K562 (cell line): ENCODE results near the gene KCNJ11. TPM values are rescaled to one million over a fixed set of nuclear protein-coding genes. Genes with fewer than 3 reads are reported as not detected.

Experiments
- ATAC-seq: fragments of 200-7000 bp; cut with Tn5 transposase; 3 replicates; pipeline ENCODE4 v1.9.1; 2020; ENCODE audit warnings: moderate library complexity
- BruUV-seq: library from RNA; stranded (reverse); fragments of 400-500 nt; replicated peaks from 2 replicates; lab custom pipeline; 2021; lab: Mats Ljungman, UMichigan
- CTCF ChIA-PET: fragments of 300-600 bp; formaldehyde crosslinking; extraction: SDS; loops from one replicate; lab custom pipeline; 2021; ENCODE audit warnings: low intra/inter-chr PET ratio; lab: Yijun Ruan, JAX
- POLR2A ChIA-PET: fragments of 300-600, 350-650 bp; sonication (Branson Sonifier 250); formaldehyde crosslinking; extraction: SDS; loops from one replicate; lab custom pipeline; 2021; ENCODE audit warnings: antibody characterized with exemption, inconsistent platforms; lab: Yijun Ruan, JAX
- DNase-seq, 4 experiments: peaks; one replicate each; pipeline versions ENCODE4 v3.0.0 to v3.0.0-alpha.2; 2011 to 2018; ENCODE audit warnings: low spot score in 3 of 4, mixed read lengths in 3 of 4; ENCODE audit errors: extremely low read depth in 1 of 4
- FAIRE-seq: peaks from 2 replicates; lab custom pipeline; 2011; peaks lifted over from hg19 to GRCh38; lab: Jason Lieb, UNC
- H2AFZ ChIP-seq: 2 replicates; pipeline ENCODE4 v1.6.0; 2011; ENCODE audit warnings: low read depth, low read length, control low read depth, inconsistent platforms
- H3K27ac ChIP-seq: fragments of 200-600 bp; 3 replicates; pipeline ENCODE4 v1.8.0; 2011; ENCODE audit warnings: low read depth, mild to moderate bottlenecking, control low read depth, inconsistent platforms, low read length, moderate library complexity, mixed read lengths; ENCODE audit errors: extremely low read depth
- H3K27me3 ChIP-seq, 2 experiments: fragments of 300-600 bp in 1 of 2; 2 replicates in 1 of 2; 3 replicates in 1 of 2; pipeline versions ENCODE4 v1.6.0 to v1.8.0; 2011; ENCODE audit warnings: inconsistent platforms in 2 of 2, low read length in 2 of 2, mild to moderate bottlenecking in 1 of 2, mixed read lengths in 1 of 2, moderate library complexity in 1 of 2; ENCODE audit not compliant: control insufficient read depth in 2 of 2, insufficient read depth in 2 of 2
- H3K36me3 ChIP-seq: fragments of 300-600 bp; 3 replicates; pipeline ENCODE4 v1.8.0; 2011; ENCODE audit warnings: mild to moderate bottlenecking, low read length, inconsistent platforms; ENCODE audit not compliant: control insufficient read depth, insufficient read depth
- H3K4me1 ChIP-seq, 2 experiments: fragments of 200-600 bp in 1 of 2; replicated peaks in 1 of 2; 2 replicates in 1 of 2; 3 replicates in 1 of 2; pipeline versions ENCODE4 v1.5.1 to v1.8.0; 2011; ENCODE audit warnings: inconsistent platforms in 2 of 2, low read length in 2 of 2, mild to moderate bottlenecking in 1 of 2, mixed read lengths in 1 of 2, moderate library complexity in 1 of 2; ENCODE audit not compliant: control insufficient read depth in 2 of 2, insufficient read depth in 2 of 2
- H3K4me2 ChIP-seq: 2 replicates; pipeline ENCODE4 v1.6.1; 2011; ENCODE audit warnings: low read length, control low read depth, inconsistent platforms, mixed read lengths; ENCODE audit not compliant: insufficient read depth
- H3K4me3 ChIP-seq: fragments of 200-600 bp; sonication (generic), shearing (Covaris generic); 2 replicates; pipeline ENCODE4 v1.5.1; 2016; ENCODE audit warnings: control low read depth, inconsistent platforms
- H3K79me2 ChIP-seq: fragments of 200-600 bp; 3 replicates; pipeline ENCODE4 v1.8.0; 2011; ENCODE audit warnings: low read length, inconsistent platforms; ENCODE audit not compliant: control insufficient read depth, insufficient read depth
- H3K9ac ChIP-seq, 2 experiments: 2 replicates each; pipeline versions ENCODE4 v1.6.0 to v1.6.1; 2011; ENCODE audit warnings: low read depth in 2 of 2, low read length in 2 of 2, control low read depth in 1 of 2, inconsistent platforms in 1 of 2, mild to moderate bottlenecking in 1 of 2, mixed read lengths in 1 of 2; ENCODE audit not compliant: insufficient read depth in 1 of 2
- H3K9me1 ChIP-seq: one replicate; pipeline ENCODE4 v1.6.0; 2011; ENCODE audit warnings: inconsistent platforms, mild to moderate bottlenecking, low read length, moderate library complexity; ENCODE audit not compliant: control insufficient read depth, insufficient read depth
- H3K9me3 ChIP-seq: replicated peaks from 2 replicates; pipeline ENCODE4 v1.5.1; 2011; ENCODE audit warnings: low read depth, low read length, inconsistent platforms; ENCODE audit not compliant: control insufficient read depth, insufficient read depth
- H4K20me1 ChIP-seq: replicated peaks from 2 replicates; pipeline ENCODE4 v1.6.1; 2011; ENCODE audit warnings: low read length, inconsistent platforms, mixed read lengths; ENCODE audit not compliant: control insufficient read depth, insufficient read depth
- CTBP1 ChIP-seq: fragments of 450-650 bp; IDR thresholded peaks from 2 replicates; pipeline ENCODE4 v1.6.1; 2016; ENCODE audit warnings: borderline replicate concordance
- ETS1 ChIP-seq: conservative IDR thresholded peaks from 2 replicates; pipeline ENCODE4 v1.6.1; 2011; ENCODE audit warnings: low read depth, mild to moderate bottlenecking, low read length; ENCODE audit not compliant: control insufficient read depth
- FOSL1 ChIP-seq: fragments of 200-800 bp; sonication (Bioruptor generic); conservative IDR thresholded peaks from 2 replicates; pipeline ENCODE4 v1.6.1; 2016; ENCODE audit warnings: missing genetic modification characterization, missing compliant biosample characterization
- HES1 ChIP-seq: fragments of 450-650 bp; IDR thresholded peaks from 2 replicates; pipeline ENCODE4 v1.6.1; 2016; ENCODE audit warnings: low read depth, mild to moderate bottlenecking, moderate library complexity
- ILF3 ChIP-seq: fragments of 450-650 bp; IDR thresholded peaks from 2 replicates; pipeline ENCODE4 v1.6.1; 2018; ENCODE audit warnings: antibody characterized with exemption, mild to moderate bottlenecking, moderate library complexity, borderline replicate concordance
- MTA2 ChIP-seq: fragments of 450-650 bp; IDR thresholded peaks from 2 replicates; pipeline ENCODE4 v1.6.1; 2016; ENCODE audit warnings: low read depth
- STAT5A ChIP-seq: IDR thresholded peaks from 2 replicates; pipeline ENCODE4 v1.6.1; 2012; ENCODE audit warnings: low read length, inconsistent platforms, borderline replicate concordance
- TAF1 ChIP-seq: IDR thresholded peaks from 2 replicates; pipeline ENCODE4 v1.6.1; 2011; ENCODE audit warnings: mild to moderate bottlenecking, low read length, moderate library complexity; ENCODE audit not compliant: insufficient read depth, control insufficient read depth, severe bottlenecking; ENCODE audit errors: extremely low read depth
- ZBTB43 ChIP-seq: sonication (generic); formaldehyde crosslinking; IDR thresholded peaks from 2 replicates; pipeline ENCODE4 v1.8.0; 2023; ENCODE audit warnings: mild to moderate bottlenecking, missing genetic modification reagents
- ZNF282 ChIP-seq: sonication (generic); formaldehyde crosslinking; IDR thresholded peaks from 2 replicates; pipeline ENCODE4 v1.8.1; 2023; ENCODE audit warnings: missing genetic modification reagents
- WGBS: fragments of 100-300 bp; shearing (Covaris generic); methylation state at CpG from one replicate; pipeline ENCODE4 v1.1.6; 2016; ENCODE audit warnings: low coverage, mixed read lengths; ENCODE audit not compliant: insufficient coverage; ENCODE audit errors: missing lambda C conversion rate; 5-methylcytosine and 5-hydroxymethylcytosine counted together
- in situ Hi-C: fragments of 300-500 bp; cut with MboI; formaldehyde crosslinking; loops from 4 replicates; pipeline ENCODE4 v1.15.0; 2018; ENCODE audit warnings: inconsistent platforms, mixed read lengths
- intact Hi-C: fragments of 100-400 bp; cut with micrococcal nuclease; formaldehyde crosslinking; loops from 2 replicates; pipeline ENCODE4 v1.14.2; 2022
- polyA plus RNA-seq, 8 experiments: library from polyadenylated mRNA; depleted of rRNA in 4 of 8; stranded (reverse) in 5 of 8; unstranded in 3 of 8; fragments of >200 nt; fragmentation: Nextera tagmentation in 2 of 8; fragmentation: Illumina TruSeq in 1 of 8; extraction: Ambion mirVana in 2 of 8; extraction: Trizol in 1 of 8; gene quantifications; 2 replicates each; pipeline versions ENCODE4 v1.2.1 to v1.2.3, GENCODE V29; 2011 to 2014; ENCODE audit warnings: inconsistent platforms in 1 of 8, missing spikeins in 1 of 8
- total RNA-seq, 7 experiments: library from RNA; depleted of rRNA in 6 of 7; stranded (reverse); fragments of >200 nt in 6 of 7; fragmentation: Illumina TruSeq in 2 of 7; extraction: Trizol in 2 of 7; gene quantifications; 2 replicates each; pipeline versions ENCODE4 v1.2.1 to v1.2.3, GENCODE V29; 2011 to 2021; ENCODE audit warnings: low replicate concordance in 1 of 7

The KCNJ11 gene
- total and polyA plus RNA-seq, 9 of the 15 experiments (the other 6 are each of a cell fraction or from before 2014, with no cell fraction given) = 0.54 to 3.7 (median 0.86) TPM; not detected in 2

GRCh38 chr11:17393472-17393871, 5.0 kb upstream of the KCNJ11 start:
- H3K4me2 ChIP-seq = no peak overlapping the region
- TF ChIP-seq ZNF282 = no peak
- no peak for TF ChIP-seq ETS1
- TF ChIP-seq CTBP1 = no peak
- TF ChIP-seq ZBTB43 (CRISPR knock-in tag) = no peak
- no peak for TF ChIP-seq MTA2
- TF ChIP-seq TAF1 = no peak
- no peak for TF ChIP-seq STAT5A
- no peak for TF ChIP-seq ILF3
- TF ChIP-seq FOSL1 (tag) = no peak
- TF ChIP-seq HES1 = no peak
- intact Hi-C loops = no loop called here
- CTCF ChIA-PET = interaction anchor here (0.6 kb wide), 1 partner anchor 111 kb away, joined by 3 read pairs; no protein-coding TSS in a partner anchor
- no peak overlapping the region for H2AFZ ChIP-seq
- no peaks in the 10 kb centered on the region for H3K79me2 ChIP-seq
- H3K4me3 ChIP-seq = no peak overlapping the region
- 15% methylated on average over 6 of the region's 6 CpGs for WGBS
- peaks cover 0 to 16% of the 10 kb centered on the region in 2 experiments; a peak in 2 of 5 replicates for H3K4me1 ChIP-seq
- no peaks in the 10 kb centered on the region for H3K9me3 ChIP-seq
- BruUV-seq = no TSS peak
- H4K20me1 ChIP-seq = peaks cover 3% of the 10 kb centered on the region; the same call in 1 of the 2 replicates
- ATAC-seq (no peak), DNase-seq (no peak), FAIRE-seq (no peak)
- H3K36me3 ChIP-seq = no peaks in the 10 kb centered on the region
- POLR2A ChIA-PET = interaction anchor here (1.2 kb wide), 2 partner anchors 9 to 12 kb away, joined by 3 to 4 read pairs; no protein-coding TSS in a partner anchor
- H3K27me3 ChIP-seq = peaks cover 14 to 57% of the 10 kb centered on the region in 2 experiments
- no peaks in the 10 kb centered on the region for H3K9me1 ChIP-seq
- no peak overlapping the region for H3K27ac ChIP-seq
- no peak overlapping the region for H3K9ac ChIP-seq
- in situ Hi-C loops = loop anchor here (10.0 kb wide), 1 partner anchor 131 kb away; no protein-coding TSS in a partner anchor
